Measurements from ENCODE around the gene RTCB. TPM values are rescaled to one million over a fixed set of nuclear protein-coding genes. Genes with fewer than 3 reads are reported as not detected.

The RTCB gene
- total RNA-seq, 1 experiment from 2014 or later = 50.9 TPM

- RAD21 ChIA-PET (ENCODE audit: low non-redundant PET in 1 of 2, low total read pairs in 2 of 2, uncharacterized antibody in 2 of 2, unreplicated experiment in 2 of 2) = no interaction called here
Measured at GRCh38 chr22:32417906-32418305, 5.9 kb upstream of the RTCB start.

DNA sequence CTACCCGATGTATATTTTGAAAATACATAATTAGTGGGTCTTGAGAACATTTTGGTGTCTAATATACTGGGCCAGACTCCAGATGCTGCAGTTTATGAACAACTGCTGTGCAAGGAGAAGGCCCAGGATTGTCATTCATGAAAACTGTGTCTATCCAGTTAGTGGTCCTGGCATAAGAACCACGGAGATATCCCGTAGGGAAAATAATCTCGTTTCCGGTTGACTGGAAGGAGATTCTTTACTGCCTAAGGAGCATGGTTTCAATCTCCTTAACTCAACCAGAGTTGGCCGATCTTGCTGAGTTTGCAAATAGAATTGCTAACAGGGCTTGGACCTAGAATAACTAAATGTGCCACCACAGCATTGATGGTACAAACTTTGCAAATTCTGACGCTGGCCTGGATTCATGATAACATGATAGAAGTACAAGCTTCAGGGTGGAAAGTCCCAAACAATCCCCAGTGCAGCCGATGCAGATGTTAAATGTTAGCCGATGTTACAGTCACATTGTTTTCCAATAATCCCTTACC, 4.6 kb upstream of the RTCB start:
- CTCF ChIA-PET = no interaction called here

More at GRCh38 chr22:32417906-32418305, 5.9 kb upstream of the RTCB start:
- no peaks in the 10 kb centered on the region for H4K20me1 ChIP-seq (ENCODE audit: insufficient read depth)
- peaks cover 0 to 2% of the 10 kb centered on the region in 2 experiments; a peak in 1 of 4 replicates for H3K4me1 ChIP-seq (ENCODE audit: control insufficient read depth in 1 of 2, insufficient read depth in 2 of 2, low read length in 2 of 2)
- H3K9me2 ChIP-seq (ENCODE audit: insufficient read depth) = no peaks in the 10 kb centered on the region
- TF ChIP-seq SRF (IDR thresholded peaks at IDR 0.05; ENCODE audit: low read depth) = no peak
- TF ChIP-seq CBX3 (IDR thresholded peaks at IDR 0.05; ENCODE audit: low read depth) = no peak
- TF ChIP-seq POLR2A (IDR thresholded peaks at IDR 0.05; ENCODE audit: borderline replicate concordance, extremely low read depth, insufficient read depth, insufficient read length) = no peak
- TF ChIP-seq CEBPB (IDR thresholded peaks at IDR 0.05; ENCODE audit: low read depth) = no peak
- no peak for TF ChIP-seq SP1 (IDR thresholded peaks at IDR 0.05; ENCODE audit: low read depth)
- H3K4me3 ChIP-seq (replicated peaks in 1 of 2; ENCODE audit: low read depth in 1 of 2, low read length in 2 of 2) = no peak overlapping the region
- POLR2A ChIA-PET = no interaction called here
- CTCF ChIA-PET = no interaction called here
- no peaks in the 10 kb centered on the region for H3K79me2 ChIP-seq (ENCODE audit: insufficient read depth, low read length)
- no peak overlapping the region for H3K4me2 ChIP-seq (ENCODE audit: low read length)
- no peak overlapping the region for H3K9ac ChIP-seq (ENCODE audit: low read length)
- intact Hi-C loops (cut with micrococcal nuclease) = no loop called here
- no TSS peak for BruUV-seq (replicated peaks)
- ATAC-seq = no peak
- H3K9me3 ChIP-seq (ENCODE audit: control insufficient read depth in 1 of 2, insufficient read depth in 1 of 2, low read depth in 1 of 2, low read length in 2 of 2) = no peaks in the 10 kb centered on the region
- H2AFZ ChIP-seq (ENCODE audit: low read depth, low read length, poor library complexity, severe bottlenecking) = no peak overlapping the region
- H3K36me3 ChIP-seq (ENCODE audit: control insufficient read depth in 1 of 2, insufficient read depth in 2 of 2, low read length in 2 of 2) = no peaks in the 10 kb centered on the region
- no peak for DNase-seq (ENCODE audit: low read depth, low spot score)
- H3K27ac ChIP-seq (ENCODE audit: low read depth, low read length) = no peak overlapping the region
- H3K27me3 ChIP-seq (ENCODE audit: insufficient read depth, low read length) = peaks cover 39% of the 10 kb centered on the region

More for the DNA sequence above, 4.6 kb upstream of the RTCB start:
- no peak for TF ChIP-seq POLR2A (IDR thresholded peaks at IDR 0.05; ENCODE audit: borderline replicate concordance, extremely low read depth, insufficient read depth, insufficient read length)
- TF ChIP-seq, protein P1, sequence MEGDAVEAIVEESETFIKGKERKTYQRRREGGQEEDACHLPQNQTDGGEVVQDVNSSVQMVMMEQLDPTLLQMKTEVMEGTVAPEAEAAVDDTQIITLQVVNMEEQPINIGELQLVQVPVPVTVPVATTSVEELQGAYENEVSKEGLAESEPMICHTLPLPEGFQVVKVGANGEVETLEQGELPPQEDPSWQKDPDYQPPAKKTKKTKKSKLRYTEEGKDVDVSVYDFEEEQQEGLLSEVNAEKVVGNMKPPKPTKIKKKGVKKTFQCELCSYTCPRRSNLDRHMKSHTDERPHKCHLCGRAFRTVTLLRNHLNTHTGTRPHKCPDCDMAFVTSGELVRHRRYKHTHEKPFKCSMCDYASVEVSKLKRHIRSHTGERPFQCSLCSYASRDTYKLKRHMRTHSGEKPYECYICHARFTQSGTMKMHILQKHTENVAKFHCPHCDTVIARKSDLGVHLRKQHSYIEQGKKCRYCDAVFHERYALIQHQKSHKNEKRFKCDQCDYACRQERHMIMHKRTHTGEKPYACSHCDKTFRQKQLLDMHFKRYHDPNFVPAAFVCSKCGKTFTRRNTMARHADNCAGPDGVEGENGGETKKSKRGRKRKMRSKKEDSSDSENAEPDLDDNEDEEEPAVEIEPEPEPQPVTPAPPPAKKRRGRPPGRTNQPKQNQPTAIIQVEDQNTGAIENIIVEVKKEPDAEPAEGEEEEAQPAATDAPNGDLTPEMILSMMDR (IDR thresholded peaks at IDR 0.05 in 2 of 3, conservative IDR thresholded peaks at IDR 0.05 in 1 of 3; ENCODE audit: borderline replicate concordance in 1 of 3, insufficient read depth in 1 of 3, low read depth in 2 of 3, low read length in 2 of 3) = no peak
- TF ChIP-seq EZH2 (IDR thresholded peaks at IDR 0.05) = no peak
- no peak for TF ChIP-seq FOSL1 (IDR thresholded peaks at IDR 0.05; ENCODE audit: low read depth)
- no peak for TF ChIP-seq RAD21 (IDR thresholded peaks at IDR 0.05; ENCODE audit: low read depth)
- no peak for TF ChIP-seq POLR2AphosphoS5 (IDR thresholded peaks at IDR 0.05; ENCODE audit: low read depth, low read length)
- TF ChIP-seq ZBTB33 (IDR thresholded peaks at IDR 0.05; ENCODE audit: extremely low read depth, insufficient replicate concordance, low read length) = no peak
- no peak for TF ChIP-seq JUND (IDR thresholded peaks at IDR 0.05)
- no peak for TF ChIP-seq ELF1 (IDR thresholded peaks at IDR 0.05; ENCODE audit: borderline replicate concordance, low read depth)
- no peak for TF ChIP-seq EGR1 (IDR thresholded peaks at IDR 0.05; ENCODE audit: low read depth)
- no peak for TF ChIP-seq EZH2phosphoT487 (IDR thresholded peaks at IDR 0.05; ENCODE audit: borderline replicate concordance)
- TF ChIP-seq CEBPB (IDR thresholded peaks at IDR 0.05; ENCODE audit: low read depth) = no peak
- no peak for TF ChIP-seq SP1 (IDR thresholded peaks at IDR 0.05; ENCODE audit: low read depth)
- H3K27me3 ChIP-seq (ENCODE audit: insufficient read depth, low read length) = peaks cover 26% of the 10 kb centered on the region
- H3K4me2 ChIP-seq (ENCODE audit: low read length) = no peak overlapping the region
- no peaks in the 10 kb centered on the region for H3K36me3 ChIP-seq (ENCODE audit: control insufficient read depth in 1 of 2, insufficient read depth in 2 of 2, low read length in 2 of 2)
- H3K9ac ChIP-seq (ENCODE audit: low read length) = no peak overlapping the region
- H3K27ac ChIP-seq (ENCODE audit: low read depth, low read length) = no peak overlapping the region
- H3K9me3 ChIP-seq (ENCODE audit: control insufficient read depth in 1 of 2, insufficient read depth in 1 of 2, low read depth in 1 of 2, low read length in 2 of 2) = no peaks in the 10 kb centered on the region
- intact Hi-C loops (cut with micrococcal nuclease) = no loop called here
- ChIA-PET POLR2A (no interaction called here), RAD21 (ENCODE audit: low non-redundant PET in 1 of 2, low total read pairs in 2 of 2, uncharacterized antibody in 2 of 2, unreplicated experiment in 2 of 2) (no interaction called here)
- H3K4me3 ChIP-seq (replicated peaks in 1 of 2; ENCODE audit: low read depth in 1 of 2, low read length in 2 of 2) = no peak overlapping the region
- peaks cover 5 to 9% of the 10 kb centered on the region in 2 experiments; a peak in 2 of 4 replicates for H3K4me1 ChIP-seq (ENCODE audit: control insufficient read depth in 1 of 2, insufficient read depth in 2 of 2, low read length in 2 of 2)
- H4K20me1 ChIP-seq (ENCODE audit: insufficient read depth) = no peaks in the 10 kb centered on the region
- ATAC-seq = no peak
- no peaks in the 10 kb centered on the region for H3K9me2 ChIP-seq (ENCODE audit: insufficient read depth)
- no peak overlapping the region for H2AFZ ChIP-seq (ENCODE audit: low read depth, low read length, poor library complexity, severe bottlenecking)
- no TSS peak for BruUV-seq (replicated peaks)
- DNase-seq (ENCODE audit: low read depth, low spot score) = no peak
- H3K79me2 ChIP-seq (ENCODE audit: insufficient read depth, low read length) = peaks cover 4% of the 10 kb centered on the region
